CD4-positive, alpha-beta T cell (primary cell): ENCODE results near the gene C21orf58. TPM values are rescaled to one million over a fixed set of nuclear protein-coding genes. Genes with fewer than 3 reads are reported as not detected.

Source experiments
- ATAC-seq: fragments of 200-7000 bp; cut with Tn5 transposase; one replicate; pipeline ENCODE4 v1.10.0; 2022; ENCODE audit warnings: mild to moderate bottlenecking; ENCODE audit not compliant: poor library complexity
- CTCF ChIA-PET: fragments of 350-600 bp; sonication (Branson Sonifier 250); formaldehyde crosslinking; loops from one replicate; lab custom pipeline; 2021; ENCODE audit warnings: antibody characterized with exemption, inconsistent platforms; lab: Charles Lee
- POLR2A ChIA-PET: fragments of 350-600 bp; sonication (Branson Sonifier 250); formaldehyde crosslinking; loops from one replicate; lab custom pipeline; 2021; ENCODE audit warnings: antibody characterized with exemption, inconsistent platforms; lab: Charles Lee
- DNase-seq, 14 experiments: peaks; one replicate each; pipeline ENCODE4 v3.0.0-alpha.2; 2013 to 2020; ENCODE audit warnings: mixed read lengths in 2 of 14
- H3K27ac ChIP-seq, 2 donors: one replicate each; pipeline versions ENCODE4 v1.5.1 to v1.7.0; 2013; ENCODE audit warnings: low read length in 2 of 2, low read depth in 1 of 2, mild to moderate bottlenecking in 1 of 2
- H3K27me3 ChIP-seq, 2 experiments: 1 replicate in 1 of 2; 2 replicates in 1 of 2; pipeline versions ENCODE4 v1.6.1 to v1.7.0; 2013; ENCODE audit warnings: low read length in 2 of 2, control low read depth in 1 of 2, mild to moderate bottlenecking in 1 of 2, moderate library complexity in 1 of 2; ENCODE audit not compliant: insufficient read depth in 2 of 2, control insufficient read depth in 1 of 2
- H3K36me3 ChIP-seq: one replicate; pipeline ENCODE4 v1.6.1; 2013; ENCODE audit warnings: low read length, control low read depth; ENCODE audit not compliant: insufficient read depth
- H3K4me1 ChIP-seq: one replicate; pipeline ENCODE4 v1.6.1; 2013; ENCODE audit warnings: low read length, control low read depth; ENCODE audit not compliant: insufficient read depth
- H3K4me3 ChIP-seq: one replicate; pipeline ENCODE4 v1.5.1; 2013; ENCODE audit warnings: mild to moderate bottlenecking, low read length, moderate library complexity
- H3K9me3 ChIP-seq, 2 experiments: 1 replicate in 1 of 2; 2 replicates in 1 of 2; pipeline versions ENCODE4 v1.6.1 to v1.7.0; 2013; ENCODE audit warnings: low read length in 2 of 2, mild to moderate bottlenecking in 2 of 2, control low read depth in 1 of 2, moderate library complexity in 1 of 2; ENCODE audit not compliant: control insufficient read depth in 1 of 2, insufficient read depth in 1 of 2
- H3K27ac Mint-ChIP-seq: one replicate; pipeline ENCODE4 v1.8.0; 2020; ENCODE audit warnings: mixed read lengths
- H3K27me3 Mint-ChIP-seq: one replicate; pipeline ENCODE4 v1.8.0; 2021; ENCODE audit warnings: mixed read lengths
- H3K36me3 Mint-ChIP-seq: one replicate; pipeline ENCODE4 v1.8.0; 2021; ENCODE audit warnings: low read depth, mixed read lengths
- H3K4me1 Mint-ChIP-seq: one replicate; pipeline ENCODE4 v1.8.0; 2021; ENCODE audit warnings: low read depth, mixed read lengths
- H3K4me3 Mint-ChIP-seq: one replicate; pipeline ENCODE4 v1.8.0; 2020; ENCODE audit warnings: mild to moderate bottlenecking, mixed read lengths
- H3K9me3 Mint-ChIP-seq: one replicate; pipeline ENCODE4 v1.8.0; 2020; ENCODE audit warnings: mixed read lengths
- CTCF ChIP-seq: fragments of 200-600 bp; IDR thresholded peaks from one replicate; pipeline ENCODE4 v1.8.0; 2022; ENCODE audit warnings: antibody characterized with exemption, mild to moderate bottlenecking
- intact Hi-C, 2 experiments: fragments of 100-400 bp; cut with DNase I in 1 of 2; cut with micrococcal nuclease in 1 of 2; formaldehyde crosslinking; loops; one replicate each; pipeline versions ENCODE4 v1.15.1 to v1.9.0; 2023 to 2025; cut with DNase I, micrococcal nuclease
- total RNA-seq, 174 experiments: library from RNA in 2 of 174; stranded (reverse) in 2 of 174; gene quantifications; one replicate each; pipeline ENCODE4 v1.2.3 and lab custom pipeline; 2021 to 2026

C21orf58 gene
- total RNA-seq, 2 experiments from 2014 or later = 2.0 to 2.8 TPM

- Mint-ChIP-seq H3K4me1 (no peaks in the 10 kb centered on the region), H3K9me3 (no peaks in the 10 kb centered on the region), H3K4me3 (no peak overlapping the region), H3K27me3 (no peaks in the 10 kb centered on the region), H3K36me3 (peaks cover 14% of the 10 kb centered on the region), H3K27ac (no peak overlapping the region)
- H3K4me3 ChIP-seq = no peak overlapping the region
- intact Hi-C loops = no loop called here
- H3K27me3 ChIP-seq = no peaks in the 10 kb centered on the region
- ChIA-PET POLR2A (no interaction called here), CTCF (no interaction called here)
- TF ChIP-seq CTCF = no peak
- ATAC-seq (no peak), DNase-seq (no peak)
- H3K4me1 ChIP-seq = no peaks in the 10 kb centered on the region
- H3K9me3 ChIP-seq = peaks cover 0 to 3% of the 10 kb centered on the region in 2 experiments
- peaks cover 5% of the 10 kb centered on the region for H3K36me3 ChIP-seq
- H3K27ac ChIP-seq = no peak overlapping the region
These were observed 16.0 kb downstream of the C21orf58 start for GRCh38 chr21:46307625-46308024.

- H3K9me3 ChIP-seq = no peaks in the 10 kb centered on the region
- intact Hi-C loops = no loop called here
- no peak overlapping the region for H3K27ac Mint-ChIP-seq
- no peaks in the 10 kb centered on the region for H3K9me3 Mint-ChIP-seq
- no peak overlapping the region for H3K4me3 ChIP-seq
- DNase-seq = peak in 2 of 14 experiments; percentile 15 to 20
- H3K27ac ChIP-seq = no peak overlapping the region
- no peak for TF ChIP-seq CTCF
- H3K27me3 Mint-ChIP-seq = no peaks in the 10 kb centered on the region
- no peaks in the 10 kb centered on the region for H3K4me1 Mint-ChIP-seq
- CTCF ChIA-PET = no interaction called here
- no peak overlapping the region for H3K4me3 Mint-ChIP-seq
- no peaks in the 10 kb centered on the region for H3K27me3 ChIP-seq
- no peaks in the 10 kb centered on the region for H3K4me1 ChIP-seq
- POLR2A ChIA-PET = no interaction called here
- H3K36me3 ChIP-seq = peaks cover 5% of the 10 kb centered on the region
- peak; percentile 24 for ATAC-seq
- H3K36me3 Mint-ChIP-seq = peaks cover 19% of the 10 kb centered on the region
These were observed 18.7 kb downstream of the C21orf58 start for GRCh38 chr21:46304955-46305354.

GRCh38 chr21:46304437-46304836, 19.2 kb downstream of the C21orf58 start:
- Histone ChIP-seq H3K27ac (no peak overlapping the region), H3K27me3 (no peaks in the 10 kb centered on the region), H3K36me3 (peaks cover 5% of the 10 kb centered on the region), H3K9me3 (no peaks in the 10 kb centered on the region), H3K4me3 (no peak overlapping the region), H3K4me1 (no peaks in the 10 kb centered on the region)
- Mint-ChIP-seq H3K36me3 (peaks cover 19% of the 10 kb centered on the region), H3K27ac (no peak overlapping the region), H3K27me3 (no peaks in the 10 kb centered on the region), H3K9me3 (no peaks in the 10 kb centered on the region), H3K4me3 (no peak overlapping the region), H3K4me1 (no peaks in the 10 kb centered on the region)
- intact Hi-C loops = no loop called here
- ATAC-seq (no peak), DNase-seq (no peak)
- no peak for TF ChIP-seq CTCF
- POLR2A ChIA-PET = no interaction called here
- CTCF ChIA-PET = no interaction called here
